EL (cell line): ENCODE results near the gene HOXB1.

ENCODE experiments used
- DNase-seq: peaks from one replicate; pipeline ENCODE4 v3.0.0-alpha.2; 2016

The HOXB1 gene

DNA sequence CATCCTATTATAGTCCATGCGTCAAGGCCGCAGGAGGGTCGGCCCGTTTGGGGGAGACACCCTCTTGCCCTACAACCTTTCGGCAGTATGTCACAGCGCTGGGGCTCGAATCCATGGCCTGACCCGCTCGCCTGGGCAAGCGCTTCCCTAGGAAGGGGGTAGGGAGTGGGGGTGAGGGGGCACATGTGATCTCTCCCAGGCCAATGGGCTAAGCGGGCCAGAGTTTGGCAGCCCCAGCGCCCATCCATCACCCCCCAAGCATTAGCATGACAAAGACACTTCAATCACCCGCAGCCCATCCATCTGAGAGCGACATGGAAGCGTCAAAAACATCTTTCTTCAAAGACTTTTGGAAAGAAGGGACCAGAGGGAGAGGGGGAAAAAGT, at the start of gene HOXB1:
Gene HOXB1, minus strand, starts transcription at position 125 of the 386 bp plus-strand sequence. Its CDS starts 107 bp downstream, at position 18.
- no peak for DNase-seq

DNA sequence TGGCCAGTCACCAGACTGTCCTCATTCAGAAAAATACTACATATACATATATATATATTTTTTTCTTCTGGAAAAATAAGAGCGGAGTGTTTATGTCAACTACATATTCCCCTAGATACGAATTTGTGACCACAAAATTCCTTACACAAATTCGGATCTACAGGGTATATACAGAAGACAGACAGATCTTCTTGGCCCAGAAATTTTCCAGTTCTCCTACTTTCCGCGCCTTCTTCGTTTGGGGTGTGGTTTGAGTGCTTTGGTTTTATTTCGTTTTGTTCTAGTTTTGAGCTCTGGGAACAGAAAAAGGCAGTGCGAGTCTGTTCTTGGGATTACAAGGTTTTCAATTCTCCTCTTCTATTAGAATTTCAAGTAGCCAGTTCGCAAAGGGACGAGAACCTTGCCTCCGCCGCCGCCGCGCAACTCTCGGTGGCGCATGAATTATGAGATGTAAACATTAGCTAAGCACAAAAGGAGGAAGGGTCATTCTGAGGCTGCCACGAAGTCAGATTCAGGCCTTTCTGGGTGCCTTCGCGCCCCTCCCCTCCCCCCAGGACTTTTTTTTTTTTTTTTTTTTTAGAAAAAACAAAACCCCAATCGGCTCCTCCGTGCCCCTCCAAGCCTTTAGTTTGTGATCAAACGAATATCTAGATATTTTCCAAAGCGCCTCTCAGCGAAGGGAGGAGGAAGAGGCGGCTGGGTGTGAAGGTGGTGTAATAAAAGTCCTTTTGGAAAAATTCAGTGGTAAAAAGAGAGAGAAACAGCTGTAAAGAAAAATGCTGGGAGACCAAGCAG, 49.1 kb upstream of the HOXB1 start:
- DNase-seq = no peak

DNA sequence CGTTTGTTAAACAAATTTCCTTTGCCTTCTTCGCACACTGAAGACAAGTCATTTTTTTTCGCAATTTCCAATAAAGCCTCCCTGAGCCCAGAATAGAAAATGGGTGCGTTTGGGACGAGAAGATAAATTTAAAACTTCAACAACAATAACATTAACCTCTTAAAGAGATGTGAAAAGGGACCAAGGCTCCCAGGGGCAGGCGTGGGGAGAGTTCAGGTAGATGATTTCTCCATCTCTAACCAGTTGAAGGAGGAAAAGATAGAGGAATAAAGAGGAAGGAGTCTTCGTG, 48.6 kb upstream of the HOXB1 start:
- no peak for DNase-seq

DNA sequence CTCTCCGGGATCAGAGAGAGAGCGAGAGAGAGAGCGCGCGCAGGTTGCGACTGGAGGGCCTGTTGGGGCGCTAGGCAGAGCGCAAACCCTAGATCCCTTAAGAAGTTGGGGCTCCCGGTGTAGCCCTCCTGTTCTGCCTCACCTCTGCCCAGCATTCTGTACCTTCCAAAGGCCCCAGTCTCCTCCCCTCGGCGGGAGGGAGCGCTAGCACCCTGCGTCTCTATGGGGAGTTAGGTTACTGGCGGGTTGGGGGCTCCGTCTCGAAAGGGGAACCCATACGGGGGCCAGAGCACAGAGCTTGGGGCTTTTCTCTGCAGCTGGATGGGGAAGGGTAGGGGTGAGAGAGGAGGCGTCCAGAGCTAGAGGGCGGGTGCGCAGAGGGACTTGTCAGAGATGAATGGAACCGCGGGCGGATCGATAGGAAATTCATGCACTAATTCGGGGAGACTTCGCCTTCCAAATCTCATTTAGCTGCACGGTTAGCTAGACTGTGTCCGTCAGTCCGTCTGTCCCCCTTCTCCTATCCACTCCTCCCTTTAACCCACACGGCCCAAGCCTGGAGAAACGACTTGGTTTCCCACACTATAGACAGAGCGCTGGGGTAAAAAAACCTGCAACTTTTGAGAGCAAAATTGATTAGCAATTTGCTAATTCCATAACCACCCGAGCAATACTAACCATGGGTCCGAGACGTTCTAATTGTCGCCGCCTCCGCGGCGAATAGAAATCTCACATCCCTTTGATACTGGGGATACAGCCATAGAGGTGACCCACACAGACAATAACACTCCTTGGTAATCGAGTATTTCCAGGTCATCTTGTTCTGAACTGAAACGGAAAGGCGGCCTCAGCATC, 48.0 kb upstream of the HOXB1 start:
- DNase-seq = no peak

DNA sequence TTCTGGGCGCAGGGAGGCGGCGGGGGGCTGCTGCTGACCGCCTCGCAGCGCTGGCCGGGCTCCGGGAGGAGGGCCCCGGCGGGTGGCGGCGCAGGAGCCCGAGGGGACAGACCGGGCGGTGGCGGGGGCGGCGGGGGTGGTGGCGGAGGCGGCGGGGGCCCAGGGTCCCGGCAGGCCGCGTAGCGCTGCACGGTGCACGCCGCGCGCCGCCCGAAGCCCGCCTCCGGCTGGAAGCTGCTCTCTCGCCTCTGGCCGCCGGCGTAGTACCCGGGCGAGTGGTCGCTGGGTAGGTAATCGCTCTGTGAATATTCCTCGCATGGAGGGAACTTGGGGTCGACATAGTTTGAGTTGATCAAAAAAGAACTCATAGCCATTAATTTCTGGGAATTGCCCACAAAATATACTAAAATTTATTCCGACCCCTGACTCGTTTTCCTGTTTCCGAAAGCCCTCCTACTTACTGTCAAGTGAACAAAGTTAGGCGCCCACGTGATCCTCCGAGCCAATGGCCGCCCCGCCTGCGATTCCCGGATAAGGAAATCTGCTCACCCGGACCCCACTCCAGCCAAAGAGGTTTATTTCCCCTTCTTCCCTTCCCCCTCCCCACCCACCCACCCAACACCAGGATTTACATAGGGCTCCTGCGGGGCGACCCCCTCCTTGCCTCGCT, 47.3 kb upstream of the HOXB1 start, which contains the start of gene HOXB4:
Gene HOXB4, minus strand, starts transcription at position 405 of the 670 bp plus-strand sequence. Its CDS starts 31 bp downstream, at position 374.
- DNase-seq = no peak

DNA sequence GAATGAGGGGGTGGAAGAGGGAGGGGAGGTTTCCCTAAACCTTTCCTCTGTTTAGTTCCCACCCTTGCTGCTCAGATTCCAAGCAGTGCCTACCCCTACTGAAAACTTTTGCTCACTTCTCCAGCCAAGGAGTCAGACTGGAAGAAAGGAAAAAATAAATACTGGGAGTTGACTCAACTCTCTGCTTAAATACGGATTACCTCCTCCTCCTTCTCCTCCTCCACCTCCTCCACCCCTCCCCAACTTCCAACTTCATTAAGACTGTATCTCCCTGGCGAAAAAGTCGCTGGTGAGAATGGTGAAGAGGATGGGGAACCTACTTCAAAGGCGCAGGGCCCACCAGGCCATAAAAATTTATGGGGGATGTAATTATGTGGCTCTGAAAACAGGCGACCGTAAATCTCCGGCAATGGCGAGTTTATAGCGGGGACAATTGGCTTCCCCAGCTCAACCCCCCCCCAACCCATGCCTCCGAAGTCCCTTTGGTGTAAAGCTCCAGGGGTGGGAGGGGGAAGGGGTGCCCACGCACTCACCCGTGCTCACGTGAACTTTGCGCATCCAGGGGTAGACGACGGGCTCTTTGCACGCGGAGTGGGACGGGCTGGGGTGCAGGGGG, 46.6 kb upstream of the HOXB1 start:
- DNase-seq = no peak

DNA sequence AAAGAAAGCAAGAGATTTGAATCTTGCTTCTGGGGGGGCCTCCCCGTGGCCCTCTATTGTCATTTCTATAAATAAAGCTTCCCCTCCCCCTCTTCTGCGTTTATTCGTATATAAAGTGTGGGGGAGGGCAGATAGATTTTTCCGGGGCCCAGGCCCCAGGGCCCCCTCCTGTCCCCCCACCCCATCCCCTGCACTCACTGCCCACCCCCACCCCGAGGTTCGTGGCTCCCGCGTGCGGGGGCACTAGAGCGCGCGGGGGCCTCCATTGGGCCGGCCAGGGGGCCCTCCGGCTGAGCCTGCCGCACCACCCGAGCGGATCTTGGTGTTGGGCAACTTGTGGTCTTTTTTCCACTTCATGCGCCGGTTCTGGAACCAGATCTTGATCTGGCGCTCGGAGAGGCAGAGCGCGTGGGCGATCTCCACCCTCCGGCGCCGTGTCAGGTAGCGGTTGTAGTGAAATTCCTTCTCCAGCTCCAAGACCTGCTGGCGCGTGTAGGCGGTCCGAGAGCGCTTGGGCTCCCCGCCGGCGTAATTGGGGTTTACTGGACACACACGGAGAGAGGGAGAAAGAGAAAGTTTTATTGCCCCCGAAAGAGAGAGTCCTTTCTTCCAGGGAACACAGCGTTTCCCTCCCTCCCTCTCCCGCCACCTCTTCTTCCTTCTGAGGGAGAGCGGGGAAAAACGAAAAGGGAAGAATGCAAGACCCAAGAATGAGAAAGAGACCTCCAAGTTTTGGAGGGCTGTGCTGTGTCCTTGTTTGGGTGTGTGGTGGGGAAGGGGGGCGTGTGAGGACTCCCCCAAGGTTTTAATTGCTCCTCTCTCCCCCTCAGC, 45.9 kb upstream of the HOXB1 start:
- peak; percentile 31 for DNase-seq

DNA sequence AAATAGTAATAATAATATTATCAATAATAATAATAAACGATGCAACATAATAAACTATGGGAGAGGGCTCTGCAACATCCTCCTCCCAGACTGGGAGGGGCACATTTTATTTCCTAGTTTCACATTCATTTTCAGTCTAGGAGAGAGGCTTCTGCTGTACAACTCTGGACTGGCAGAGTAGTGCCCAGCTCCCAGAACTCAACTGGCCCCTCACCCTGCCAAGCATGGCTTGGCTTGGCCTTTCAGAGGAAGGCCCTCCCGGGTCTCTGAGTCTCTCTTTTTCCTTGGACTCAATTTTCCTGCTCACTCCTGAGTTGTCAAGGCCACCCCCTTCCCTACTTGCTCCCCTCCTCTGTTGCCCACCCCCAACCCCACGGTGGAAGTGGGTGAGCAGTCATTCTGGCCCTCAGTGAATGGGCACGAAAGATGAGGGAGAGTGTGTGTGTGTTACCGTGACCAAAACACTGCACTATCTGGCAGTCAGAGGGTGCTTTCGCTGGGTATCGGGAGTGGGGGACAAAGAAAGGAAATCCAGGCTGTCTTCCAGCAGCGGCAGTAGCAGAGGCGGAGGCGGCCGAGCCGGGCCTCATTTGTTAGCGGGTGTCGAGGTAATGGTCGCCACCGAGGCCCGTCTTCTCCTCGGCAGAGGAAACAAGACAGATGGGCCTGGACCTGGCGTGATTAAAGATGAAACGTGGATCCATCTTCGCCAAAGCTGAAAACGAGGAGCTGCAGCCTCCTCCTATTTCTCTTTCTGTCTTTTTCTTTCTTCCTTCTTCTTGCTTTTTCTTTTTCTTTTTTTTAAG, 45.1 kb upstream of the HOXB1 start:
- no peak for DNase-seq

DNA sequence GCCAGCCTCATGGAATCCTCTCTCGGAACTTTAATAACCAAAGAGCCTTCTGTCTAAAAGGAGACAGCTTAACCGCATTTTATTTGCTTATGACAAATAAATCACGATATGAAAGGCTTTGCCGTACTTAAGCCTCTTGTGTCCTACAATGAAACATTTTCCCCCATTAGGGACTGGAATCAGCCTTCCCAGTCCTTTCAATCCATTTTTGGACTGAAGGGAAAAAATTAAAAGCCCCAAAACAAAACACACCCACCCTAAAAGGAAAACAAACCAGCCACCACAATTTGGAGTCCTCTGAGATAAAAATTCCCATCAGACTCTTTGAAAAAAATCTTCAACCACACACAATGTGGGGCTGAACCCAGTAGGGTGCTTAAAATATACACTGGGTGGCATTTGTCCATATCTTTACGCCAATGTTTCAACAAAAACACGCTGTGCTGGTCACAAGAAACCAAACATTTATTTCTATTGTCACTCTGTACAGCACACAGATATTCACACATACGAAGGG, 44.3 kb upstream of the HOXB1 start:
- no peak for DNase-seq

DNA sequence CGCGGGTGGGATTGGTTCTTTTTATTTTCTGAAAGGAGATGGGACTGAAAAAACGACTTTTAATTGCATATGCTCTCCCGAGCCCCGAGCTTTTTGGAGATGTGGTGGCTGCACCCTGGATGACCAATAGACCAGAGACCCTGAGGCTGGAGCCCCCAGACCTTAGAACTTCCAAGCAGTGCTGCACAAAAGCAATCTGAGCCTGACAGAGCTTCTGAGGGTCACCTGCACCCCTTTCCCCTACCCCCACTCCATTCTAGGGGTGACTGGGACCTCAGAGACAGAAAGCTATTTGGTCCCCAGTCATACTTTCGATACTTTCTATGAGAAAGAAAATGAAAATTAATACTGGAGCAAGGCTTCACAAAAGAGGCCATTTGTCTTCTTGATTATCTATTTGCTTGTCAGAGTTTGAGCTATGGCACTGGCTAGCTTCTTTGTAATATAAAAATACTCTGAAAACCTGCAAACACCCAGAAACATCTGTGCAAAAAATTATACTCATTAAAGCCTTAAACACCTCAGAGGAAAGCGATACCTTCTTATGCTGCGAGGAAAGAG, 43.8 kb upstream of the HOXB1 start:
- DNase-seq = no peak

DNA sequence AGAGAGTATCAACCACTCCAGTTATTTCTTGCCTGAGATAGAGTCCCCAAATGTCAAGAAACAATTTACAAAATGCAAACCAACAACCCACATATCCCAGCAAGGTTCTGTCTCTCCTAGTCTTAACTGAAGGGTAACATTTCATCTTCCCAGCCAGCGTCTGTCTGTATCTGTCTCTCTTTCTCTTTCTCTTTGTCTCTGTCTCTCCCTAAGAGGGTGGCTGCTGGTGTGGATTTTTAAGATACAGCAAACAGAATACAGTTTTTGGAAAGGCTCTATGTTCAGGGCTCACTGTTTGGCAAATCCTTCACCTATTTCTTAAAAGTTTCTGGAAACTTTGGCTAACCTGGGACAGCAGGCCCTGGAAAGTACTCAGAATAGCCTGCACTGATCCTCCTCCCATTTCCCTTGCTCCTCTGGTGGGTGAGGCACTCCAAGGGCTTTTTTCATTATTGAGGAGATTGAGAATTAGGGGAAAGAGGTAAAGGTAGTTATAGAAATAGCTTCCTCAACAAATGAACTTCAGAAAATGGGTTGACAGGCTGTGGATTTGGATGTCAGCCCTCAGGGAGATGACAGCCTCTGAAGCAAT, 41.1 kb upstream of the HOXB1 start:
- DNase-seq = no peak

DNA sequence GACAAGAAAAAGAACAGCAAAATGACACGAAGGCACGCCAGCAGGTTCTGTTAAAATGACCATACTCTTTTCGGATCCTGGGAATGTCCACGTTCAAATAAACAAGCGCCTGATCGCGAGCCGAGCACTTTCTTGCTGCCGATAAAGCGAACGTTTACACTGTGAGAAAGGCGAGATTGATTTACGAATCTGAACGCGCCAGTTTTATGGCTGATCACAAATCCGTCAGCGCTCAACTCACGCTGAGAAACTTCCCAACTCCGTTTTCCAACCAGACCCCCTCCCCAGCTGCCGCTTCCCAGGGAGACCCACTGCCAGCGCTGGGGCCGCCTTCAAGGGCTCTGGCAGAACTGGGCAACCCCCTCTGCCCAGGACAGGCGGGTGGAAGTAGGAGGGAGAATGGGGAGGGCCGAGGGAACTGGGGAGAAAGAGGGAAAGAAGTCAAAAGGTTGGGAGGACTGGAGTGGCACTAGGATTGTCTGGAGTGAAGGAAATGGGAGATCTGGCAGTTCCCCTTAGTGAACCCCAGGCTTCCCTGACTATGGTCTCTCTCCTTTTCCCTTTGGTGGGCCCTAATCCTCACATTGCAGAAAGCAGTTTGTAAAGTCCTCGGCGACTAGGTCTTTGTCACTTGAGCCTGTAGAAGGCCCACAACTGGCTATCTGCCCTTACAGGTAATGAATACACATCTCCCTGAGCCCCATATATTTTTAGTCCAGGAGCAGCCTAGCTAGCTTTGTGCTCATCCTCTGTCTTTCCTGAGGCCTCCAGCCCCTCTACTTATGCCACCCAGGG, 40.4 kb upstream of the HOXB1 start:
- no peak for DNase-seq

DNA sequence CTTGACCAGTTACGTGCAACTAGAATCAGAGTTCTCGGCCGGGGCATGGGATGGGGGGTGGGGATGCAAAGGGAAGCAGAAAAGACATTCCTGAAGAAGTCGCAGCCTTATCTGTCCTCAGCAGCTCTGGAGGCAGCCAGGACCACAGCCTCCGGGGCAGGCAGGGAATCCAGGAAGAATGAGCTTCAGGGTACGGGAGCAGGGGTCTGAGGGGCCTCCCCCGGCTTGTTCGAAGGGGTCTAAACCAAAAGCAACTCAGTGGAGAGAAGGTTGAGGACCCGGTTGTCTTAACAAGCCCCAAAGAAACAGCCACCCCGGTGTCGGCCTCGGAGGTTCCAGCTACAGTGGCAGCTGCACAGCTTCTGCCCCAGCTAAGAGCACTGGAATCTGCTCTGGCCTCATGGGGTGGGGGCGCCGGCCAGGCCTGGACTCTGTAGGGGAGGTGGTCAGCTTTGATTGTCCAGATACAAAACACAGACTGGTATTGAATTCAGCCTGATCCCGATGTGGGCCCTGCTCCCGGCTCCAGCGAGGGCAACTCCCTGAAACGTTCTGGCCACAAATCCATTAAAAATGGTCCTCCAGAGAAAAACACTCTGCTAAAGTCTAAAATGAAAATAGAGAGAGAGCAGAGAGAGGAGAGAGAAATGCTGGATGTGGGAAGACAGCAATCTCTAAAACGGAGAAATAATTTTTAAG, 39.7 kb upstream of the HOXB1 start:
- no peak for DNase-seq

DNA sequence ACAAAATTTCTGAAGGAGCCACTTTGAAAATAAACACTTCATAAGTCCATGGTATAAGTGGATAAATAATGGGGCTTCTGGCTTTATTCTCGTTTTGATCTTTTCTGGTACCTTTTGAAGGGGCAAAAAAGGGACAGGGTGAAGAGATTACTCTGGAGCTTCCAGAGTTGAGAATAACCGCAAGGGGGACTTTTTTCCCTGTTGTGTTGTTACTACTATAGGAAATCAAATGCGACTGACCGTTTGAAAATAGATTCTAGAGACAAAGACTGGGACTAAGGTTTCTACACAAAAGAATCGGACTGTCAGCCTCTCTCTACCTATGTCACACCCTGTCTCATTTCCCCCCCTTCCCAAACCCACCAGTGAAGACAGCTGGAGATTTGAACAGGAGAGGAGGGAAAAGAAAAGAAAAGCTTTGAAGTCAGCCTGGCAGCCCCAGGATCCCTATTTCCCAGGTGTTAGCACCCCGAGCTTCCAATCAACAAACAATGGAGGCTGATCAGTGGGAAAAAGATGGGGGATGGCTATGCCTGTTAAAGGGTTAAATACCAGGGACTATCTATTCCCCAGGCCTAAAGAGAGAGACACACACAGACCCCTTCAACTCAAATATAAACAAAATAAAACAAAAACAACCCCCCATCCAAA, 39.0 kb upstream of the HOXB1 start:
- no peak for DNase-seq

DNA sequence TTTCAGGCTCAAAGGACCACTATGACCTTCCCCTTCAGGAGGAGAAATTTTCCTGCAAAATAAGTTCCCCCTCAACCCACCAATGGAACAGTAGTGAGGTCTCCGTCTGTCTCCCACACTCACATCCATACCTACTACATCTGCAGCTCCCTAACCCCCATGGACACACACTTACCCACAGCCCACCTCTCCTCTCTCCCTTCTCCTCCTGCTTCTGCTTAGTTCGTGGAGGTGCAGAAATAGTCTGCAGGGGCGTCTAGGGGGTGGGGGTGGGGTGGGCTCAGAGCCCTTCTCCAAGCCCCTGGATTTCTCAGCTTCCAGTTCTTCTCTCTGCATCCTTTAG, 38.4 kb upstream of the HOXB1 start:
- DNase-seq = no peak

DNA sequence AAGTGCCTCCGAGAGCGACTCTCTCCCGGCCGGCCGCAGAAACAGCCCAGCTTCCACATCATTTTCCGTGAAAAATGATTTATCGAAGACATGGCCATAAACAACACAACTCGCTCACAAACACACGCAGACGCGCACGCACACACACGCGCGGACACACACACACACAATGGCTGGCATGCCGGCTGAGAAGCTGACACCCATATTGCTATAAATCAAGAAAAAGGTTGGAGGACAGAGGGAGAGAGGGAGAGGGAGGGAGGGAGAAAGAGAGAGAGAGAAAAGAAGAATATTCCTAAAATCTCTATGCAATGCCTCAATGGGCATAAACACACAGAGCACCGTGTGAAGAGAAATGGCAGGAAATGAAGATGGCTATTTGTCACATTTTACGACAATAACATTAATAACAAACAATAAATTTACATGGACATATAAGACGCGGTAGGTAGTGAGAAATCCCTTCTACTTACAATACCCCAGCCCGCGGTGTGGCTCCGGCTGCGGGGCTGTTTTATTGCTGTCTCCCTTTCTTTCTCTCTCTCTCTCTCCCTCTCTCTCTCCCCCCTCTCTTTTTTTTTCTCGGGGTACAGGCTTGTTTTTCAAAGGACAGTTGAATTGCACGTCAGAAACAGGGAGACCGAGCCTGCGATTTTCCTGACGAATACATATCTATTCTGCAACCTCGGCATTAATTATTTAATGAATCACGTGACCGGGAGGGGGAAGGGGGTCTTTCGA, 37.9 kb upstream of the HOXB1 start:
- no peak for DNase-seq

DNA sequence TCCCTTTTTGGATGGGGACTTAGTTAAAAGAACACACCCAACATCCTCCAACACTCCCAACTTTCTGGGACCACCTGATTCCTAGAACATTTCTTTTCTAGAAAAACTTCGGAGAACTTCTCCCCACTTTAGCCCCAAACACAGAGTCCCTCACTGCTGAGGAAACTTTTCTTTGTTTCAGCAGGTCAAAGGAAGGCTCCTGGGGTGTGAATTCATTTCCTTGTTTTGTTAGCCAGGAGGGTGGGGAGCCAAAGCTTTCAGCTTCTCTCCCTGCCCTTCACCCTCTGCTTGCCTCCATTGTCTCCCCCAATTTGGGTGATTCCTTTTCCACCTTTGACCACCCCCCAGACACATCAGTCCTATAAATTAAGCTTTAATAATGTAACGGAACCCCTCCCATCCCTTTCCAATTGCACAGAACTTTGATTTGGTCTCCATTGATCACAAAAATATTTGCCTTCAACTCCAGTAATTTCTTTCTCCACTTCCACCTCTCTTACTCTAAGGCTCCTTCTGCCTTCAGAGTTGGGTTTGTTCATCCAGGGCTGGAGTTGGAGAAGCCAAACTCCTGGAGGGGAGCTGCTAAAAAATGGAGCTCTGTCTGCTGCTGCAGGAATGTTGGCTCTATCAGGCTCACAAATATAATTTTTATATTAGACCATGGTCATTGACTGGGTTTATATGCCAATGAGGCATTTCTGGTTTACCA, 37.0 kb upstream of the HOXB1 start:
- DNase-seq = no peak
